ENCODE measurements around the gene EPN1. TPM values are rescaled to one million over a fixed set of nuclear protein-coding genes. Genes with fewer than 3 reads are reported as not detected.

Gene EPN1
- polyA plus RNA-seq, 1 donor (not counting 4 experiments of a cell fraction or from before 2014, with no cell fraction given): 23.3 TPM

DNA sequence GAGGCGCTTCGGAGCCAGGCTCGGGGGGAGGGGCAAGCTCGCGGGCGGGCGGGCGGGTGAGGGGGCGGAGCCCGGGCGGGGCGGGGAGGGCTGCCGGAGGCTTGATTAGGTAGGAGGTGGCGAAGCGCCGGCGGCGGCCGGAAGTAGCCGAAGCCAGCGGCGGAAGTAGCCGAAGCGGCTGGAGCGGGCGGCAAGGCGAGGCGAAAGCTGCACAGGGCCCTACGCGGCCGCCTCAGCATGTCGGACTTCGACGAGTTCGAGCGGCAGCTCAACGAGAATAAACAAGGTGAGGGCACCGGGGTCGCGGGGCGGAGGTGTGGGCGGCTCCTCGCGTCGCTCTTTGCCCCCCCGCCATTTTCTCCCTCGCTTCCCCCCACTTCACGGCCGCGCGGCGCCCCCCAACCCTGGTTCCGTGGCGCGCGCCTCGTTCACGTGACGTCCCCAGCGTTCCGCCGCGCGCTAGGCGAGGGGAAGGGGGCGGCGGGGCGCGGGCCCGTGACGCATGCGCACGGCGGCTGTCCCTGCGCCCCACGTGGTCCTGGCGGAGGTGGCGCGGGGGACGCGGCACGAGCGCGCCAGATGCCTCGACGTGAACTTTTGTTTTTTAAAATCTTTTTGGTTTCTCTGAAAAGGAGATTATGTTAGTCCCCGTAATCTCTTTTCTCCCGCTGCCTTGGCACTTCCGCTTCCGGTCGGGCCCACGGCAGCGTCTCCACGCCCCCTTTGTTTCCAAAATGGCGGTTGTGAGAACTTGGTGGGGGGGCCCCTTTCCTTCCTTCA, 20.0 kb upstream of the EPN1 start, which contains the start of gene U2AF2:
U2AF2 (plus strand) TSS at position 168 of the 780 bp plus-strand sequence; CDS start at position 238, 70 bp downstream.
- Histone ChIP-seq H3K4me2 (ENCODE audit: control insufficient read depth, extremely low read depth, insufficient read depth, low read depth, low read length) (peak within 1 kb of the TSS; percentile 94), H3K27me3 (ENCODE audit: control insufficient read depth, extremely low read depth, insufficient read depth, low read length) (no peaks in the 10 kb centered on the region), H3K36me3 (ENCODE audit: control insufficient read depth in 2 of 2, extremely low read depth in 1 of 2, insufficient read depth in 2 of 2, low read length in 2 of 2) (peaks cover 11 to 22% of the 10 kb centered on the region in 2 experiments), H3K79me2 (ENCODE audit: control insufficient read depth, insufficient read depth, low read length) (peaks cover 52% of the 10 kb centered on the region), H3K9me1 (ENCODE audit: control insufficient read depth, extremely low read depth, insufficient read depth, low read length) (no peaks in the 10 kb centered on the region), H3K9ac (ENCODE audit: control insufficient read depth, extremely low read depth, insufficient read depth, low read length) (peak within 1 kb of the TSS; percentile 98), H3K9me3 (ENCODE audit: control insufficient read depth, low read depth, low read length) (no peaks in the 10 kb centered on the region), H3K4me3 (ENCODE audit: control insufficient read depth in 2 of 3, extremely low read depth in 1 of 3, insufficient read depth in 2 of 3, low read depth in 1 of 3, low read length in 3 of 3) (peak within 1 kb of the TSS; percentile 87 to 99 (median 99)), H3K4me1 (ENCODE audit: control insufficient read depth, extremely low read depth, insufficient read depth, low read length) (peaks cover 19% of the 10 kb centered on the region), H4K20me1 (ENCODE audit: control insufficient read depth, extremely low read depth, insufficient read depth, low read length) (peaks cover 33% of the 10 kb centered on the region), H2AFZ (ENCODE audit: control insufficient read depth, low read length) (peak within 1 kb of the TSS; percentile 99), H3K27ac (ENCODE audit: control insufficient read depth, insufficient read depth, low read length) (peak within 1 kb of the TSS; percentile 99)
- FAIRE-seq (no peak), DNase-seq (ENCODE audit: low read depth, low spot score) (peak; percentile 66)
- dilution Hi-C loops (cut with MboI; ENCODE audit: extremely low pct_ligation_motif_present, low sequenced_read_pairs): no loop called here
- TF ChIP-seq, protein P1, sequence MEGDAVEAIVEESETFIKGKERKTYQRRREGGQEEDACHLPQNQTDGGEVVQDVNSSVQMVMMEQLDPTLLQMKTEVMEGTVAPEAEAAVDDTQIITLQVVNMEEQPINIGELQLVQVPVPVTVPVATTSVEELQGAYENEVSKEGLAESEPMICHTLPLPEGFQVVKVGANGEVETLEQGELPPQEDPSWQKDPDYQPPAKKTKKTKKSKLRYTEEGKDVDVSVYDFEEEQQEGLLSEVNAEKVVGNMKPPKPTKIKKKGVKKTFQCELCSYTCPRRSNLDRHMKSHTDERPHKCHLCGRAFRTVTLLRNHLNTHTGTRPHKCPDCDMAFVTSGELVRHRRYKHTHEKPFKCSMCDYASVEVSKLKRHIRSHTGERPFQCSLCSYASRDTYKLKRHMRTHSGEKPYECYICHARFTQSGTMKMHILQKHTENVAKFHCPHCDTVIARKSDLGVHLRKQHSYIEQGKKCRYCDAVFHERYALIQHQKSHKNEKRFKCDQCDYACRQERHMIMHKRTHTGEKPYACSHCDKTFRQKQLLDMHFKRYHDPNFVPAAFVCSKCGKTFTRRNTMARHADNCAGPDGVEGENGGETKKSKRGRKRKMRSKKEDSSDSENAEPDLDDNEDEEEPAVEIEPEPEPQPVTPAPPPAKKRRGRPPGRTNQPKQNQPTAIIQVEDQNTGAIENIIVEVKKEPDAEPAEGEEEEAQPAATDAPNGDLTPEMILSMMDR (optimal IDR thresholded peaks at IDR 0.05 in 1 of 3, IDR thresholded peaks at IDR 0.05 in 1 of 3, conservative IDR thresholded peaks at IDR 0.05 in 1 of 3; ENCODE audit: extremely low read depth in 1 of 3, insufficient read depth in 2 of 3, low read length in 3 of 3): no peak
- TF ChIP-seq EZH2 (IDR thresholded peaks at IDR 0.05; ENCODE audit: low read length): no peak

- no peaks in the 10 kb centered on the region for H3K27me3 ChIP-seq (ENCODE audit: control insufficient read depth, extremely low read depth, insufficient read depth, low read length)
- H2AFZ ChIP-seq (ENCODE audit: control insufficient read depth, low read length): peak overlapping the region; percentile 40
- dilution Hi-C loops (cut with MboI; ENCODE audit: extremely low pct_ligation_motif_present, low sequenced_read_pairs): no loop called here
- no peak for FAIRE-seq
- peak overlapping the region; percentile 87 to 99 (median 99) for H3K4me3 ChIP-seq (ENCODE audit: control insufficient read depth in 2 of 3, extremely low read depth in 1 of 3, insufficient read depth in 2 of 3, low read depth in 1 of 3, low read length in 3 of 3)
- H3K4me2 ChIP-seq (ENCODE audit: control insufficient read depth, extremely low read depth, insufficient read depth, low read depth, low read length): peak overlapping the region; percentile 94
- peaks cover 15 to 28% of the 10 kb centered on the region in 2 experiments for H3K36me3 ChIP-seq (ENCODE audit: control insufficient read depth in 2 of 2, extremely low read depth in 1 of 2, insufficient read depth in 2 of 2, low read length in 2 of 2)
- peaks cover 19% of the 10 kb centered on the region for H3K4me1 ChIP-seq (ENCODE audit: control insufficient read depth, extremely low read depth, insufficient read depth, low read length)
- H3K79me2 ChIP-seq (ENCODE audit: control insufficient read depth, insufficient read depth, low read length): peaks cover 58% of the 10 kb centered on the region
- no peak for TF ChIP-seq EZH2 (IDR thresholded peaks at IDR 0.05; ENCODE audit: low read length)
- TF ChIP-seq, protein P1 (optimal IDR thresholded peaks at IDR 0.05 in 1 of 3, IDR thresholded peaks at IDR 0.05 in 1 of 3, conservative IDR thresholded peaks at IDR 0.05 in 1 of 3; ENCODE audit: extremely low read depth in 1 of 3, insufficient read depth in 2 of 3, low read length in 3 of 3): no peak
- peaks cover 34% of the 10 kb centered on the region for H4K20me1 ChIP-seq (ENCODE audit: control insufficient read depth, extremely low read depth, insufficient read depth, low read length)
- no peaks in the 10 kb centered on the region for H3K9me3 ChIP-seq (ENCODE audit: control insufficient read depth, low read depth, low read length)
- H3K9me1 ChIP-seq (ENCODE audit: control insufficient read depth, extremely low read depth, insufficient read depth, low read length): no peaks in the 10 kb centered on the region
- H3K9ac ChIP-seq (ENCODE audit: control insufficient read depth, extremely low read depth, insufficient read depth, low read length): peak overlapping the region; percentile 98
- no peak for DNase-seq (ENCODE audit: low read depth, low spot score)
- H3K27ac ChIP-seq (ENCODE audit: control insufficient read depth, insufficient read depth, low read length): peak overlapping the region; percentile 95
These were observed 19.4 kb upstream of the EPN1 start for GRCh38 chr19:55655648-55656040.
